GM21529 (cell line): ENCODE data around the gene HERC4.
"Not testable (repeated sequence)": the region's sequence is repeated elsewhere in the genome, so short reads cannot be mapped to it uniquely, and the experiment has no call there.

Experiments
- ATAC-seq: cut with Tn5 transposase; IDR thresholded peaks from one replicate; pipeline ENCODE4 v1.9.1; 2021; ENCODE audit not compliant: unreplicated experiment

Gene HERC4

DNA sequence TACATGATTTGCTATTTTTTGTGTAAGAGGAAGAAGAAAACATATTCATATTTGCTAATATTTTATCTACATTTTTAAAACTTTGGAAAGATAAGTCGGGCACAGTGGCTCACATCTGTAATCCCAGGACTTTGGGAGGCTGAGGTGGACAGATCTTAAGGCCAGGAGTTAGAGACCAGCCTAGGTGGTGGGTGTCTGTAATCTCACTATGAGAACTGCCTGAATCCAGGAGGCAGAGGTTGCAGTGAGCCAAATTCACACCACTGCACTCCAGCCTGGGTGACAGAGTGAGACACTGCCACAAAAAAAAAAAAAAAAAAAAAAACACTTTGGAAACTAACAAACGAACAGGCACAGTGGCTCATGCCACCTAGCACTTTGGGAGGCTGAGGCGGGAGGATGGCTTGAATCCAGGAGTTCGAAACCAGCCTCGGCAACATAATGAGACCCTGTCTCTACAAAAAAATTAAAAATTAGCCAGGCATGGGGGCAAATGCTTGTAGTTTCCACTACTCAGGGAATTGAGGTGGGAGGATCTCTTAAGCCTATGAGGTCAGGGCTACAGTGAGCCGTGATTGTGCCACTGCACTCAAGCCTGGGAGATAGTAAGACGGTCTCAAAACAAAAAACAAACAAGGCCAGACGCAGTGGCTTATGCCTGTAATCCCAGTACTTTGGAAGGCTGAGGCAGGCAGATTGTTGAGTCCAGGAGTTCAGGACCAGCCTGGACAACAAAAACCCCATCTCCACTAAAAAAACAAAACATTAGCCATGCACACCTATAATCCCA is 25.6 kb downstream of the HERC4 start:
- ATAC-seq = no peak

DNA sequence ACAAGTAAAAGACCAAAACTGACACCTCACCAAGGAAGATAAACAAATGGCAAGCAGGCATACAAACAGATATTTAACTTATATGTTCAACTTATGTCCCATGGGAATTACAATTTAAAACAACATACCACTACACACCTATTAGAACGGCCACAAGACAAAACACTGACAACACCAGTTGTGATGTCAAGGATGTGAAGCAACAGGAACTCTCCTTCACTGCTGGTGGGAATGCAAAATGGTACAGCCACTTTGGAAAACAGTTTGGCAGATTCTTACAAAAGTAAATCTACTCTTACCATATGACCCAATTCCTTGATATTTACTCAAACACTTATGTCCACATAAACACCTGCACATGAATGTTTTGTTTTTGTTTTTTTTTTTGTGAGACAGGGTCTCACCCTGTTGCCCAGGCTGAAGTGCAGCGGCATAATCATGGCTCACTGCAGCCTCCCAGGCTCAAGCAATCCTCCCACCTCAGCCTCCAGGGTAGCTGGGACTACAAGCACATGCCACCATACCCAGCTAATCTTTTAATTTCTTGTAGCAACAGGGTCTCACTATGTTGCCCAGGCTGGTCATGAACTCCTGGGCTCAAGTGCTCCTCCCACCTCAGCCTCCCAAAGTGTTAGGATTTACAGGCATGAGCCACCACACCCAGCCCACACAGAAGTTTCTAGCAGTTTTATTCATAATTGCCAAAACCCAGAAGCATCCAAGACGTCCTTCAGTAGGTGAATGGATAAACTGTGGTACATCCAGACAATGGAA is 27.3 kb downstream of the HERC4 start:
- no peak for ATAC-seq

DNA sequence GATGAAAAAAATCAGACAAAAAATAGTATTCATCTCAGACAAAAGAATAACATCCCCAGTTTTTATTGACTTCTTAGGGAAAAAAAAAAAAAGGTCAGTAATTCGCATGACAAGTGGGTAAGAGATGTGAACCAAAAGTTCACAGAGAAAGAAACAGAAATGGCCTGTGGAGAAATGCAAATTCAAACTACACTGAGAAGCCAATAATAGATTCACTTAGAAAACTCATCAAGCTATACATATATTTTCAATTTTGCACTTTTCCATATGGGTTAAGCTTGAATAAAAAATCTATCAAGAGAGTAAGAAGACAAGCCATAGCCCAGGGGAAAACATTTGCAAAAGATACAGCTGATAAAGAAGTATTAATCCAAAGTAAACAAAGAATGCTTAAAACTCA is 28.0 kb downstream of the HERC4 start:
- ATAC-seq = no peak

DNA sequence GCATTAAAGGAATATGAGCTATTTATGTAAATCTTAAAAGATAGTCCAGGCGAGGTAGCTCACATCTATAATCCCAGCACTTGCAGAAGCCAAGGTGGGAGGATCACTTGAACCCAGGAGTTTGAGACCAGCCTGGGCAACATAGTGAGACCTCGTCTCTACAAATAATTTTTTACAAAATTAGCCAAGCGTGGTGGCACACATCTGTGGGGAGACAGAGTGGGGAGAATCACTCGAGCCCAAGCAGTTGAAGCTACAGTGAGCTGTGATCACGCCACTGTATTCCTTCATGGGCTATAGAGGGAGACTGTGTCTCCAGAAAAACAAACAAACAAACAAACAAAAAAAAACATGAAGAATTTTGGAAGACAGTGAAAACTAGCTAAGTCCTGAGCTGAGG is 28.4 kb downstream of the HERC4 start:
- ATAC-seq = no peak

DNA sequence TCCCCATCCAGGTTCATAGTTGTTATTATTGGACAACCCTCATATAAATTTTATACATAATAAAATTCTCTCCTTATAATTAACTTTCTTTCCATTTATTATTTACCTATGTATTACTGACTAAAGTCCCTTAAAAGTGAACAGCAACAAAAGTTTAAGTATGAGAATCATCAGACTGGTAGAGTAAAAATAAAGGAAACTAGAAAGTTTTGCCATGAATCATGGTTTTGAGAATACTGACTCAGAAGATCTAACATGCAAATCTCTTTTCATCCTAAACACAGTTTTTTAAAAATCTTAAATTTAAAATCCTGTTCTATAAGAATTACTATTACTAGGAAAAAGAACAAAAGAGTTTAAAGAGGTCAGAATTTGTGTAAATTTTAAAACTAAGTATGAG is 32.1 kb downstream of the HERC4 start:
- no peak for ATAC-seq

DNA sequence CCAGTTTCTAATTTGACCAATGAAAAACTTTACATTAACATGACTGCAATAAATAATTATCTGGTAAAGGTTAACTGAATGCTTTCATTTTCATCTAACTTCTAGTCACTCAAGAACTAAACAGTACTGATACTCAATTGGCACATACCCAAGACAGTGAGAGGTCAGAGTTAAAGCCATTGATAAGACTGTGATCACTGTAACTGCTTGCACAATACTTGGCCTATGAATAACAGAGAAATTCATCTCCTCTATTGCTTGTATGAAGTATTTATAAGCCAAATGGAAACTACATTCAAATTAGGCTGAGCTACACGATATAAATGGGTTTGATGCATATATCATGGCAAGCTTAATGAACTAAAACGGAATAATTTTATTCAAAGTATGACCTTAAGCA is 43.0 kb downstream of the HERC4 start:
- ATAC-seq = no peak

DNA sequence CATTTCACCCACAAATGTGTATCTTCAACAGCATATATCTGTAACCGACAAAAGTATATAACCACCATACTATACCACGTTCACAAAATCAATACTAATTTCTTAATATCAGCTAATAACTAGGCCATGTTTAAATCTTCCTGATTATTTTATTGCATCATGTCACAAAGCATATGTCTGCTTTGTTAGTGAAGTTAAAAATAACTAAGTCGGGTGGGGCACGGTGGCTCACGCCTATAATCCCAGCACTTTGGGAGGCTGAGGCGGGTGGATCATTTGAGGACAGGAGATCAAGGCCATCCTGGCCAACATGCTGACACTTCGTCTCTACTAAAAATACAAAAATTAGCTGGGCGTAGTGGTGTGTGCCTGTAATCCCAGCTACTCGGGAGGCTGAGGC is 47.7 kb downstream of the HERC4 start:
- ATAC-seq = no peak

DNA sequence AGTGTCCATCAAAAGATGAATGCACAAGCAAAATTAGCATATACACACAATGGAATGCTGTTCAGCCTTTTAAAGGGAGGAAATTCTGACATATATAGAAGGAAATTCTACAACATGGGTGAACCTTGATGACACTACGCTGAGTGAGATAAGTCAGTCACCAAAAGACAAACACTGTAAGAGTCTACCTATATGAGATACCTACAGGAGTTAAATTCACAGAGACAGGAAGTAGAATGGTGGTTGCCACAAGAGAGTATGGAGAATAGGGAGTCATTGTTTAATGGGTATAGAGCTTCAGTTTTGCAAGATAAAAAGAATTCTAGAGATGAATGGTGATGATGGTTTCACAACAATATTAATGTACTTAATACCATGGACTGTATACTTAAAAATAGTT is 51.8 kb downstream of the HERC4 start:
- ATAC-seq = no peak

DNA sequence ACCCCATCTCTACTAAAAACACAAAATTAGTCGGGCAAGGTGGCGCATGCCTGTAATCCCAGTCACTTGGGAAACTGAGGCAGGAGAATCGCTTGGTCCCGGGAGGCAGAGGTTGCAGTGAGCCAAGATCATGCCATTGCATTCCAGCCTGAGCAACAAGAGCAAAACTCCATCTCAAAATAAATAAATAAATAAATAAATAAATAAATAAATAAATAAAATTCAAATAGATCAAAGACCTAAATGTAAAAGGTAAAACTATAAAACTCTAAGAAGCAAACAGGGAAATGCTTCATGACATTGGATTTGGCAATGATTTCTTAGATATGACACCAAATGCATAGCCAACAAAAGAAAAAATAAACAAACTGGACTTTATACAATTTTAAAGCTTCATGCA is 52.8 kb downstream of the HERC4 start:
- ATAC-seq = not testable (repeated sequence)

DNA sequence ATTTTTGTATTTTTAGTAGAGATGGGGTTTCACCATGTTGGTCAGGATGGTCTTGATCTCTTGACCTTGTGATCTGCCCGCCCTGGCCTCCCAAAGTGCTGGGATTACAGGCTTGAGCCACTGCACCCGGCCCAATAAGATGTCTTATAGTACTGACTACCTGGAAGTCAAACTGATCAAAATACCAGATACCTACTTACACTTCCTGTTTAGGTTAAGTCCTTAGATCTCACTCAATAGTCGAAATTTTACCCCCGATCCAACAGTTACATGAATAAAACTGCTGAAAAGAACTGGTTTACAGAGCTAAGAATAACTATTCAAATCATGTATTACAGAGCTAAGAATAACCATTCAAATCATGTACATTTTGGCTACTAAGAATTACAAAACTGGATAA is 58.6 kb downstream of the HERC4 start:
- not testable (repeated sequence) for ATAC-seq

DNA sequence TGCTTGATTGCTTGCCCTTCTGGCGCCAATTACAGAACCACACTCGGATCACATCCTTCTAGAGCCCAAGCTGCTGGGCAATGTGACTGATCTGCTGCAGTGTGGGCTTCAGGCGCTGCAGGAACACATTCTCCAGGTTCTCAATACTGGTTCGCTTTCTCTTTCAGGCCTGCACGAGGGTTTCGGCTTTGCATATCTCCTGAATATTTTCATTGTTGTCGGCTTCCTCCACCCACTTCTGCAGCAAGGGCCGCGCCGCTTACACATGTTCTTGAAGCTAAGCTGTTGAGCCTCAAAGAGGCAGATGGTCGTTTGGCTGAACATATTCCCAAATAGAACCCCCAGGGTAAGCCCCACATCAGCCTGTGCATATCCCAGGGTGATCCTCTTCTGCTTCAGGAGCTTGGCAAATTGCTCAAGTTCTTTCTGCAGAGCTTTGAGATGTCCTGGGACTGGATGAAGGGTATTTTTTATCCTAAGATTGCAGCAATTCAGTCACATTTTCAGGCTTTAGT is 64.6 kb downstream of the HERC4 start:
- no peak for ATAC-seq

DNA sequence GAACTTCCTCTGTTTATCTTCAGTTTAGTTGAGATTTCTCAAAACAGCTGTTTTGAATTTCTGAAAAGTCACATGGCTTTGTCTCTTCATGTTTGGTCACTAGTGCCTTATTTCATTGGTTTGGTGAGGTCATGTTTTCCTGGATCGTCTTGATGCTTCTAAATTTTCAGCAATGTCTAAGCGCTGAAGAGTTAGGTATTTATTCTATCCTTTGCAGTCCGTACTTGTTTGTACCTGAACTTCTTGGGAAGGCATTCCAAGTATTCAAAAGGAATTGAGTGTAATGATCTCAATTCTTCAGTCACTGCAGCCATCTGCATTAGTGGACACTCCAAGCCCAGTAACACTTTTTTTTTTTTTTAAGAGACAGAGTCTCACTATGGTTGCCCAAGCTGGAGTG is 67.7 kb downstream of the HERC4 start:
- ATAC-seq = no peak

DNA sequence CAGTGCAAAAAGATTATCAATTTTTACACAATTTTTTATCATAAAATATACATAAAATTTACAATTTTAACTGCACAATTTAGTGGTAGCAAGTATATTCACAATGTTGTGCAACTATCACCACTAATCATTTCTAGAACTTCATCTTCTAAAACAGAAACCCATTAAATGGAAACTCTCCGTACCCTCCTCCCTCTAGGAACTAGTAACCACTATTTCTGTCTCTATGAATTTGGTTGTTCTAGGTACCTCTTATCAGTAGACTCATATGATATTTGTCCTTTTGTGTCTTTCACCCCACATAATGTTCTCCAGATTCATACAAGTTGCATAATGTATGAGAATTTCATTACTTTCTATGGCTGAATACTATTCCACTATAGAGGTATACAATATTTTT is 73.5 kb downstream of the HERC4 start:
- ATAC-seq = no peak

DNA sequence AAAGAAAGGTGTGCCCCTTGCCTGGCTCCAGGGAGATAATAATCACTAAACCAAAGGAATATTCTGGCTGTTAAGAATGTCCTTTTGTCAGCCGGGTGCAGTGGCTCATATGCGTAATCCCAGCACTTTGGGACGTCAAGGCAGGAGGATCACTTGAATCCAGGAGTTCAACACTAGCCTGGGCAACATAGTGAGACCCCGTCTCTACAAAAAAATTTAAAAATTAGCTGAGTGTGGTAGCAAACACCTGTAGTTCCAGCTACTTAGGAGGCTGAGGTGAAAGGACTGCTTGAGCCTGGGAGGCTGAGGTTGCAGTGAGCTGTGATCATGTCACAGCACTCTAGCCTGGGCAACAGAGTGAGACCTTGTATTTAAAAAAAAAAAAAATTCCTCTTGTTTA is 74.1 kb downstream of the HERC4 start:
- no peak for ATAC-seq

DNA sequence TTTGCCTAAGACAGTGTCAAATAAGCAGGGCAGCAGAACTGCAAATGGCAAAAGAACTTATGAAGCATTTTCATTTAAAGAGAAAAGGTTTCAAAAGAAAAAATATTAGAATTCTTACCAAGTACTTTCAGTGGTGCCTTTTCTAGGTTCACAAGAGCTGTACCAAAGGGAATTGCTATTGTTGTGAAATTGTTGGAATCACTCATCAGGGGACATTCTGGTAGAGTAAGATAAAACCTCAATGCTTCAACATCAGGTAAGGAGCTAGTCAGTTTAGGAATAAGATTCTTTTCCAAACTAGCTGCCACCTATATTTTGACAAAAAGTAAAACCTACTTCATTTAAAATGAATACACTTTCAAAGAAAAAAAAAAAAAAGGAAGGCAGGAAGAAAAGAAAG is 85.0 kb downstream of the HERC4 start:
- ATAC-seq = no peak

DNA sequence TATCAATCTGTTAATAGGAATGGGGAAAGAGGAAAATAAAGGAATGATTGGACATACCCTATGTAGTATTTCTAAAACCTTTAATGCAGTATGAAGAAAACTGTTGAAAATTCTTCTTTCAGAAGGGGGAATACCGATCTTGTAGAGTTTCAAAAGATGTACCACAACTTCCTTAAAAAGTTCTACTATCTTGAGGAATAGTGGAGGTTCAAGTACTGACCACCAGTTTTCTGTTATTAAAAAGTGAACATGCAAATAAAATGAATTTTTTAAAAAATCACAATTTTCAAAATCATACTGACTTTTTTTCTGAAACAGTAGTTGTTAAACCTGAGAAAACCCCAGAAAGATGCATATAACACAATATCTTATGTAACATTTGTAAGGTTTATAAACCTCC is 86.5 kb downstream of the HERC4 start:
- ATAC-seq = no peak

DNA sequence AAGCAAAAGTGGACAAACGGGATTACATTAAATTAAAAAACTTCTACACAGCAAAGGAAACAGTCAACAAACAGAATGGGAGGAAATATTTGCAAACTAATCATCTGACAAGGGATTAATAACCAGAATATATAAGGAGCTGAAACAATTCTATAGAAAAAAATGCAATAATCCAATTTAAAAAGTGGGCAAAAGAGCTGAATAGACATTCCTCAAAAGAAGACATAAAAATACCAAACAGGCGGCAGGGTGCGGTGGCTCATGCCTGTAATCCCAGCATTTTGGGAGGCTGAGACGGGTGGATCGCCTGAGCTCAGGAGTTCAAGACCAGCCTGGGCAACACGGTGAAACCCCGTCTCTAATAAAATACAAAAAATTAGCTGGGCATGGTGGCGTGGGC is 92.5 kb downstream of the HERC4 start:
- ATAC-seq = not testable (repeated sequence)

DNA sequence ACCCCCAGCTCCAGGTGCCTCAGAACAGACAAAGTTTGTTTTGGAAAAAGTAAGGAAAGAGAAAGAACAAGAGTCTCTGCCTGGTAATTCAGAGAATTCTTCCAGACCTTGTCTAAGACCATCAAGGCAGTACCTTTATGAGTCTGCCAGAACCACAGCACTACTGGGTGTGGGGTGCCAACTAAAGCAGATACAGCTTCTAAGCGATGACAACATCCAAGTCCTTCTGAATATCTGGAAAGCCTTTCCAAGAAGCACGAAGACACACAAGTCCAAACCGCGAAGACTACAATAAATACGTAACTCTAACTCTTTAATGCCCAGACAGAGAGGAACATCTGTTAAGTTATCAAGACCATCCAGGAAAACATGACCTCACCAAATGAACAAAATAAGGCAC is 96.3 kb downstream of the HERC4 start:
- no peak for ATAC-seq

DNA sequence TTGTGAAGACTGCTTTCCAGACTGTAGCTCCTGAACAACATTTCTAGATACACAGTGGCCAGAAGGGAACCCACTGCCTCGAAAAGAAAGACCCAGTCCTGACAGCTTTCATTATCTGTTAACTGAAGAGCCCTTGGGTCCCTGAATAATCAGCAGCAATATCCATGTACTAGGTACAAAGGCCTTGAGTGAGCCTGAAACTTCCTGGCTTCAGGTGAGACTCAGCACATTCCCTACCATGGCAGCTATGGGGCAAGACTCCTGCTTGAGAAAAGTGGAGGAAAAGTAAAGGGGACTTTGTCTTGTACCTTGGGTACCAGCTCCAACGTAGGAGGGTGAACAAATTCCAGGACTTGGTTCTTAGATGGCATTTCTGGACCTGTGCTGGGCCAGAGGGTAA is 97.8 kb downstream of the HERC4 start:
- no peak for ATAC-seq

DNA sequence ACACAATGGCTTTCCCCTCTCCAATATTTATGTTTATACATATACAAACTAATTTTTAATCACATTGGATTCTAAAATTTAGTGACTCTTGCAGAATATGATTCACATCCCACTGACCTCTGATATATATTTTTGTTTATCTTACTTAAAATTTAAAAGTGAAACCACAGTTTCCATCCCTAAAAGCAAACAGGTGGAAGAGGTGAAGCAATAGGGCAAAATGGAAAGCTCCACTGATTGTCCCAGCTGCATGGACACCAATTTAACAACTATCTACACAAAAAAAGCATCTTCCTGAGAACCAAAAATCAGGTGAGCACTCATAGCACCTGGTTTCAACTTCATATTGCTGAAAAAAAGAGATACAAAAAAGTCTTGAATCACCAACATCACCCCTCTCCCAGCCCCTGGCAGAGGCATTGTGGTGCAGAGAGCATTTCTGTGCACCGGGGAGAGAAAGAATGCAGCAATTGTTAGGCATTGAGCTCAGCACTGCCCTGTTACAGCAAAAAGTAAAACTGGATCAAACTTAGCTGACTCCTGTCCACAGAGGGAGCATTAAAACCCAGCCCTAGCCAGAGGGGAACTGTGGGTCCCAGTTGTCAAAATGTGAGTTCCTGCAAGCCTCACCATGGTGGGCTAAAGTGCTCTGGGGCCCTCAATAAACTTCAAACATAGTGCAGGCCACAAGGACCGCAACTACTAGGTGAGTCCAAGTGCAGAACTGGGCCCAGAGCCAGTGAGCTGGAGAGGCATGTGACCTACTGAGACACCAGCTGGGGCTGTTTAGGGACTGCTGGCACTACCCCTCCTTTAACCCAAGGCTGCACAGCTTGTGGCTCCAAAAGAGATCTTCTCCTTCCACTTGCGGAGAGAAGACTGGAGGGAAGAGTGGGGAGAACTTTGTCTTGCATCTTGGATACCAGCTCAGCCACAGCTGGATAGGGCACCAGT is 98.5 kb downstream of the HERC4 start:
- no peak for ATAC-seq

DNA sequence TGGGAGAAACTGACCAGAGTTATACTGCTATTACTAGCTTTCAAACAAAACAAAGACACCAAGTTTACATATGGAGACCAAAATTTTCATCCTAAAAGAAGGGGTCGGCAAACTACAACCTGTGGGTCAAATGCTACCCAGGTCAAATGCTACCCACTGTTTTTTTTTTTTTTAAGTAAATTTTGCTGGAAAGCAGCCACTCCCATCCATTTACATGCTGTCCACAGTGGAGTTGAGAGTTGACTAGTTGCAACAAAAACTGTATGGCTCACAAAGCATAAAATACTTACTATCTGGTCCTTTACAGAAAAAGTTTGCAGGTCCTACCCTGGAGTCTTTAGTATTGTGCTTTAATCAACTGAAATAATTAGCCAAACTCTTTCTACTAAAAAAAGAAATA is 99.2 kb downstream of the HERC4 start:
- ATAC-seq = no peak
